ENCODE results near the gene CRADD.
A peak's percentile ranks its signal among the peaks of the same experiment; 100 is the strongest.
"Not testable (repeated sequence)": the region's sequence is repeated elsewhere in the genome, so short reads cannot be mapped to it uniquely, and the experiment has no call there.

CRADD gene

GRCh38 chr12:93677195-93678064 lies at the start of gene CRADD:
Gene CRADD, plus strand, starts transcription at chr12:93677375.
- no peak for TF ChIP-seq CTCF (conservative IDR thresholded peaks at IDR 0.05; ENCODE audit: low read depth, low read length)
- peak; percentile 98 for DNase-seq (ENCODE audit: low read depth)
- H3K4me3 ChIP-seq (ENCODE audit: low read length), result peak within 1 kb of the TSS; percentile 90

- no peak for DNase-seq (ENCODE audit: low read depth)
- H3K4me3 ChIP-seq (ENCODE audit: low read length), result no peak overlapping the region
- no peak for TF ChIP-seq CTCF (conservative IDR thresholded peaks at IDR 0.05; ENCODE audit: low read depth, low read length)
Observed at GRCh38 chr12:93632383-93632782, 44.8 kb upstream of the CRADD start.

GRCh38 chr12:93634416-93634815 lies 42.8 kb upstream of the CRADD start:
- no peak for DNase-seq (ENCODE audit: low read depth)
- H3K4me3 ChIP-seq (ENCODE audit: low read length), result no peak overlapping the region
- no peak for TF ChIP-seq CTCF (conservative IDR thresholded peaks at IDR 0.05; ENCODE audit: low read depth, low read length)

GRCh38 chr12:93636708-93637107 lies 40.5 kb upstream of the CRADD start:
- no peak for TF ChIP-seq CTCF (conservative IDR thresholded peaks at IDR 0.05; ENCODE audit: low read depth, low read length)
- DNase-seq (ENCODE audit: low read depth), result no peak
- no peak overlapping the region for H3K4me3 ChIP-seq (ENCODE audit: low read length)

GRCh38 chr12:93638095-93638494 lies 39.1 kb upstream of the CRADD start:
- no peak for DNase-seq (ENCODE audit: low read depth)
- TF ChIP-seq CTCF (conservative IDR thresholded peaks at IDR 0.05; ENCODE audit: low read depth, low read length), result no peak
- H3K4me3 ChIP-seq (ENCODE audit: low read length), result no peak overlapping the region

- no peak for TF ChIP-seq CTCF (conservative IDR thresholded peaks at IDR 0.05; ENCODE audit: low read depth, low read length)
- DNase-seq (ENCODE audit: low read depth), result no peak
- no peak overlapping the region for H3K4me3 ChIP-seq (ENCODE audit: low read length)
Observed at GRCh38 chr12:93638954-93639353, 38.2 kb upstream of the CRADD start.

- DNase-seq (ENCODE audit: low read depth), result no peak
- no peak for TF ChIP-seq CTCF (conservative IDR thresholded peaks at IDR 0.05; ENCODE audit: low read depth, low read length)
- no peak overlapping the region for H3K4me3 ChIP-seq (ENCODE audit: low read length)
Observed at GRCh38 chr12:93639406-93639805, 37.8 kb upstream of the CRADD start.

GRCh38 chr12:93641380-93641779 lies 35.8 kb upstream of the CRADD start:
- DNase-seq (ENCODE audit: low read depth); H3K4me3 ChIP-seq (ENCODE audit: low read length): not testable (repeated sequence)
